ENCODE measurements around the gene GLP1R. TPM values are rescaled to one million over a fixed set of nuclear protein-coding genes. Genes with fewer than 3 reads are reported as not detected.
A peak's percentile ranks its signal among the peaks of the same experiment; 100 is the strongest.

The GLP1R gene
- total RNA-seq, 1 donor from 2014 or later, result not detected

DNA sequence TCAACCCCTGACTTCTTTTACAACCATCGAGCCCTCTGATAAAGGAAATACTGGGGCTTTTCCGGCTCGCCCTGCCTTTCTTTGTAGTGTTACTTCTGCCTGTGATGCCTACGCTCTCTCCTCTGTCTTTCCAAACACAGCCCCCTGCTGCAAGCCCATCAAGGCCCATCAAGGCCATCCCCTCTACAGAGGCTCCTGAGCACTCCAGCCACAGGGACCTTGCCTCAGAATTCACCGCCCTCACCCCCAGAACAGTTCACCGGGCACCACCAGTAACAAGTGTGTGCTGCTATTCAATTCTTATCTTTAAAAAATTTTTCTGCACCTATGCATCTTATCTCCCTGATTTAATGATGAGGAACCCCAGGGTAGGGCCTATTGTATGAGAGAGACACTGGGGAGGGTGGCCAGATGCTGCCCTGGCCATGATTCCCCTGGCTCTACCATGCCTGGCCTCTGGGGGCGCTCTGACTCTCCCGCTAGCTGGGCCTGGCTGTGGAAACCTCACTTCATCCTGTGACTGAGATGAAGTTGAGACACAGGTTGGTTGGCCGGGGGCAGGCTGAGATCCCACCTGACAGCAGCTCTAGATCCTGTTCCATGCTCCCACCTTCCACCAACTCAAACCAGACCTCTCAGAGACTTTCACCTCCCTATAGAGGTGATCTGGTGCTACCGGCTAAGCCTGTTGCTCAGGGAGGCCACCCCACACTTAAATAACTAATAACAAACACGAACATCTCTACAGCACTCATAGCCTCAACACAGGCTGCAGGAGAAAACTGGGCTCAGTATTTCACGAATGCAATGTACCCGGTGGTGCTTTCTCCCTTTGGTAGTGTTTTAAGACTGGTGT lies 19.2 kb upstream of the GLP1R start:
- Mint-ChIP-seq H3K36me3 (ENCODE audit: low read depth) (no peaks in the 10 kb centered on the region), H3K27ac (no peak overlapping the region)

GRCh38 chr6:39035681-39036080 lies 12.9 kb upstream of the GLP1R start:
- intact Hi-C loops (cut with micrococcal nuclease), result no loop called here
- H3K9me3 Mint-ChIP-seq, result no peaks in the 10 kb centered on the region
- no peaks in the 10 kb centered on the region for H3K4me1 Mint-ChIP-seq
- ChIA-PET CTCF (no interaction called here), POLR2A (no interaction called here)
- H3K36me3 Mint-ChIP-seq (ENCODE audit: low read depth), result no peaks in the 10 kb centered on the region
- no peak for ATAC-seq (ENCODE audit: low read depth)
- H3K27me3 Mint-ChIP-seq, result peaks cover 10% of the 10 kb centered on the region
- DNase-seq, result no peak
- H3K27ac Mint-ChIP-seq, result no peak overlapping the region
- TF ChIP-seq, protein P1, sequence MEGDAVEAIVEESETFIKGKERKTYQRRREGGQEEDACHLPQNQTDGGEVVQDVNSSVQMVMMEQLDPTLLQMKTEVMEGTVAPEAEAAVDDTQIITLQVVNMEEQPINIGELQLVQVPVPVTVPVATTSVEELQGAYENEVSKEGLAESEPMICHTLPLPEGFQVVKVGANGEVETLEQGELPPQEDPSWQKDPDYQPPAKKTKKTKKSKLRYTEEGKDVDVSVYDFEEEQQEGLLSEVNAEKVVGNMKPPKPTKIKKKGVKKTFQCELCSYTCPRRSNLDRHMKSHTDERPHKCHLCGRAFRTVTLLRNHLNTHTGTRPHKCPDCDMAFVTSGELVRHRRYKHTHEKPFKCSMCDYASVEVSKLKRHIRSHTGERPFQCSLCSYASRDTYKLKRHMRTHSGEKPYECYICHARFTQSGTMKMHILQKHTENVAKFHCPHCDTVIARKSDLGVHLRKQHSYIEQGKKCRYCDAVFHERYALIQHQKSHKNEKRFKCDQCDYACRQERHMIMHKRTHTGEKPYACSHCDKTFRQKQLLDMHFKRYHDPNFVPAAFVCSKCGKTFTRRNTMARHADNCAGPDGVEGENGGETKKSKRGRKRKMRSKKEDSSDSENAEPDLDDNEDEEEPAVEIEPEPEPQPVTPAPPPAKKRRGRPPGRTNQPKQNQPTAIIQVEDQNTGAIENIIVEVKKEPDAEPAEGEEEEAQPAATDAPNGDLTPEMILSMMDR (IDR thresholded peaks at IDR 0.05), result no peak
- no peak overlapping the region for H3K4me3 Mint-ChIP-seq

More for the DNA sequence above, 19.2 kb upstream of the GLP1R start:
- ChIA-PET CTCF (no interaction called here), POLR2A (no interaction called here)
- H3K4me1 Mint-ChIP-seq, result no peaks in the 10 kb centered on the region
- H3K27me3 Mint-ChIP-seq, result peaks cover 8% of the 10 kb centered on the region
- ATAC-seq (ENCODE audit: low read depth) (peak; percentile 52), DNase-seq (no peak)
- H3K9me3 Mint-ChIP-seq, result no peaks in the 10 kb centered on the region
- intact Hi-C loops (cut with micrococcal nuclease), result no loop called here
- no peak overlapping the region for H3K4me3 Mint-ChIP-seq
- TF ChIP-seq, protein P1 (IDR thresholded peaks at IDR 0.05), result no peak

GRCh38 chr6:39037082-39037508 lies 11.5 kb upstream of the GLP1R start:
- intact Hi-C loops (cut with micrococcal nuclease), result no loop called here
- peaks cover 7% of the 10 kb centered on the region for H3K27me3 Mint-ChIP-seq
- TF ChIP-seq, protein P1 (IDR thresholded peaks at IDR 0.05), result no peak
- H3K4me3 Mint-ChIP-seq, result no peak overlapping the region
- DNase-seq, result no peak
- H3K4me1 Mint-ChIP-seq, result no peaks in the 10 kb centered on the region
- H3K27ac Mint-ChIP-seq, result no peak overlapping the region
- ChIA-PET POLR2A (no interaction called here), CTCF (no interaction called here)
- H3K9me3 Mint-ChIP-seq, result no peaks in the 10 kb centered on the region
- no peak for ATAC-seq (ENCODE audit: low read depth)
- H3K36me3 Mint-ChIP-seq (ENCODE audit: low read depth), result no peaks in the 10 kb centered on the region

DNA sequence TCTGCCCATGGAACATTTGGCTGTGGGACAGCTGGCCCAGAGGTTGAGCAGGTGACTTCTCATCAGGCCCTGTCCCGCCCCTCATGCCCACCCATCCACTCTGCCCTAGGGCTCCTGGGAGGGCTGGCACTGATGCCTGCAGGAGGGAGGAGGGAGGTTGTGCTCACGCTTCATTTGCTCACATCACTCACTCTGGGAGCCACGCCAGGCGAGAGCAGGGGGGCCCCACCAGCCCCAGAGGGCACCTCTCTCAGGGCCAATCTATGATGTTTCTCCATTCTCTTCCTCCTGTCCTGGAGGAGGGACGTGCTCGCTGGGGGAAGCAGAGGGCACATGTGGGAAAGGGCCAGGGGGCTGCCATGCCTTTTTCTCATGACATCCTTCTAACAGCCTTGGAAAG lies 10.9 kb upstream of the GLP1R start:
- TF ChIP-seq, protein P1 (IDR thresholded peaks at IDR 0.05), result no peak
- no peak overlapping the region for H3K27ac Mint-ChIP-seq
- DNase-seq (no peak), ATAC-seq (ENCODE audit: low read depth) (no peak)
- intact Hi-C loops (cut with micrococcal nuclease), result no loop called here
- no peaks in the 10 kb centered on the region for H3K9me3 Mint-ChIP-seq
- H3K36me3 Mint-ChIP-seq (ENCODE audit: low read depth), result no peaks in the 10 kb centered on the region
- POLR2A ChIA-PET, result no interaction called here
- H3K27me3 Mint-ChIP-seq, result peaks cover 8% of the 10 kb centered on the region
- CTCF ChIA-PET, result no interaction called here
- H3K4me1 Mint-ChIP-seq, result no peaks in the 10 kb centered on the region
- H3K4me3 Mint-ChIP-seq, result no peak overlapping the region

DNA sequence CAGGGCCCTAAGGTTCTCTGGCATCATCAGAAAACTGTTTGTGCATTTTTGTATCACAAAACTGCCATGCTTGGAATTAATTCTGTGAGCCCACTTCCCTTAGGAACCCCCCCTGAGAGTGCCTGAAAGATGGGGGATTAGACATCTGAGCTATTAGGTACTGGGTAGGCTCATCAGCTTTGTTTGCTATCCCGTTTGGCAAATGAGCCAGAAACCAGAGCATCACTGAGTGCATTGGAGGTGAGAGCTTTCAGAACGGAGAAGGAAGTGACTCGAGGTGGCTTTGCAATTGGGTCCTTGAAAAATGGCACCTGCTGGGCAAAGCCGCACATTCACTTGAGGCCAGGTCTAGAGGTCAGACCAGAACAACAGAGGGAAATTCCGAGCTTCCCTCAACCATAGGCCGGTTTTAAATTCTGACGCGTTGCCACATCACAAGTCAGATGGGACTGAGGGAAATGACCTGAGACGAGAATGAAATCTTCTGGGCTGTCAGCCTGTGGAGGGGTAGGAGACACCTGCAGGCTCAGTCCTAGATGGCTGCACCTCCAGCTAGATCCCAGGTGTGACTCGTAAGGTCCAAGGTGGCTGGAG lies 8.4 kb upstream of the GLP1R start:
- no peak overlapping the region for H3K4me3 Mint-ChIP-seq
- H3K27me3 Mint-ChIP-seq, result peaks cover 11% of the 10 kb centered on the region
- H3K9me3 Mint-ChIP-seq, result no peaks in the 10 kb centered on the region
- TF ChIP-seq, protein P1 (IDR thresholded peaks at IDR 0.05), result no peak
- CTCF ChIA-PET, result no interaction called here
- ATAC-seq (ENCODE audit: low read depth) (no peak), DNase-seq (no peak)
- no peak overlapping the region for H3K27ac Mint-ChIP-seq
- H3K36me3 Mint-ChIP-seq (ENCODE audit: low read depth), result no peaks in the 10 kb centered on the region
- H3K4me1 Mint-ChIP-seq, result no peaks in the 10 kb centered on the region
- intact Hi-C loops (cut with micrococcal nuclease), result no loop called here
- POLR2A ChIA-PET, result no interaction called here
